Osteocyte (in vitro differentiated cells): Measurements from ENCODE around the gene MANF. TPM values are rescaled to one million over a fixed set of nuclear protein-coding genes. Genes with fewer than 3 reads are reported as not detected.
"Not testable (repeated sequence)": the region's sequence is repeated elsewhere in the genome, so short reads cannot be mapped to it uniquely, and the experiment has no call there.

Source experiments
- DNase-seq: peaks from one replicate; pipeline ENCODE4 v3.0.0; 2021; ENCODE audit warnings: mixed read lengths; ENCODE audit not compliant: unreplicated experiment; ENCODE audit errors: extremely low spot score
- H3K27ac Mint-ChIP-seq: one replicate; pipeline ENCODE4 v1.8.0; 2021; ENCODE audit warnings: mild to moderate bottlenecking, mixed read lengths; ENCODE audit not compliant: unreplicated experiment
- H3K27me3 Mint-ChIP-seq: one replicate; pipeline ENCODE4 v1.8.0; 2021; ENCODE audit warnings: mixed read lengths; ENCODE audit not compliant: unreplicated experiment
- H3K36me3 Mint-ChIP-seq: one replicate; pipeline ENCODE4 v1.8.0; 2021; ENCODE audit warnings: mixed read lengths; ENCODE audit not compliant: unreplicated experiment
- H3K4me1 Mint-ChIP-seq: one replicate; pipeline ENCODE4 v1.8.0; 2021; ENCODE audit warnings: mixed read lengths; ENCODE audit not compliant: unreplicated experiment
- H3K4me3 Mint-ChIP-seq: one replicate; pipeline ENCODE4 v1.8.0; 2021; ENCODE audit warnings: mild to moderate bottlenecking, moderate library complexity, mixed read lengths; ENCODE audit not compliant: unreplicated experiment
- H3K9me3 Mint-ChIP-seq: one replicate; pipeline ENCODE4 v1.8.0; 2021; ENCODE audit warnings: mixed read lengths; ENCODE audit not compliant: unreplicated experiment
- total RNA-seq: library from RNA; stranded (reverse); gene quantifications from 2 replicates; pipeline ENCODE4 v1.2.1, GENCODE V29; 2021
- TF ChIP-seq, protein P1 (sequence below): fragments of 200-600 bp; sonication (generic); IDR thresholded peaks from 2 replicates; pipeline ENCODE4 v1.5.0; 2021; ENCODE audit warnings: antibody characterized with exemption, mild to moderate bottlenecking, moderate library complexity

MANF gene
- total RNA-seq, 1 donor from 2014 or later, result 94.8 TPM

- Mint-ChIP-seq H3K4me3 (peak overlapping the region; percentile 96), H3K27me3 (no peaks in the 10 kb centered on the region), H3K9me3 (no peaks in the 10 kb centered on the region), H3K27ac (peak overlapping the region; percentile 64), H3K36me3 (peaks cover 10% of the 10 kb centered on the region), H3K4me1 (peaks cover 45% of the 10 kb centered on the region)
- TF ChIP-seq, protein P1, sequence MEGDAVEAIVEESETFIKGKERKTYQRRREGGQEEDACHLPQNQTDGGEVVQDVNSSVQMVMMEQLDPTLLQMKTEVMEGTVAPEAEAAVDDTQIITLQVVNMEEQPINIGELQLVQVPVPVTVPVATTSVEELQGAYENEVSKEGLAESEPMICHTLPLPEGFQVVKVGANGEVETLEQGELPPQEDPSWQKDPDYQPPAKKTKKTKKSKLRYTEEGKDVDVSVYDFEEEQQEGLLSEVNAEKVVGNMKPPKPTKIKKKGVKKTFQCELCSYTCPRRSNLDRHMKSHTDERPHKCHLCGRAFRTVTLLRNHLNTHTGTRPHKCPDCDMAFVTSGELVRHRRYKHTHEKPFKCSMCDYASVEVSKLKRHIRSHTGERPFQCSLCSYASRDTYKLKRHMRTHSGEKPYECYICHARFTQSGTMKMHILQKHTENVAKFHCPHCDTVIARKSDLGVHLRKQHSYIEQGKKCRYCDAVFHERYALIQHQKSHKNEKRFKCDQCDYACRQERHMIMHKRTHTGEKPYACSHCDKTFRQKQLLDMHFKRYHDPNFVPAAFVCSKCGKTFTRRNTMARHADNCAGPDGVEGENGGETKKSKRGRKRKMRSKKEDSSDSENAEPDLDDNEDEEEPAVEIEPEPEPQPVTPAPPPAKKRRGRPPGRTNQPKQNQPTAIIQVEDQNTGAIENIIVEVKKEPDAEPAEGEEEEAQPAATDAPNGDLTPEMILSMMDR, result no peak
- no peak for DNase-seq
These were observed 1.2 kb downstream of the MANF start for GRCh38 chr3:51386159-51386851.

GRCh38 chr3:51386852-51387229 lies 1.8 kb downstream of the MANF start:
- no peak for DNase-seq
- Mint-ChIP-seq H3K27me3 (no peaks in the 10 kb centered on the region), H3K4me1 (peaks cover 47% of the 10 kb centered on the region), H3K36me3 (peaks cover 12% of the 10 kb centered on the region), H3K27ac (peak overlapping the region; percentile 64), H3K9me3 (no peaks in the 10 kb centered on the region), H3K4me3 (peak overlapping the region; percentile 96)
- TF ChIP-seq, protein P1, result no peak

GRCh38 chr3:51387281-51387680 lies 2.2 kb downstream of the MANF start:
- not testable (repeated sequence) for H3K27me3 Mint-ChIP-seq, H3K9me3 Mint-ChIP-seq, H3K27ac Mint-ChIP-seq, H3K4me3 Mint-ChIP-seq
- peaks cover 12% of the 10 kb centered on the region for H3K36me3 Mint-ChIP-seq
- peaks cover 47% of the 10 kb centered on the region for H3K4me1 Mint-ChIP-seq
- peak; percentile 34 for DNase-seq

DNA sequence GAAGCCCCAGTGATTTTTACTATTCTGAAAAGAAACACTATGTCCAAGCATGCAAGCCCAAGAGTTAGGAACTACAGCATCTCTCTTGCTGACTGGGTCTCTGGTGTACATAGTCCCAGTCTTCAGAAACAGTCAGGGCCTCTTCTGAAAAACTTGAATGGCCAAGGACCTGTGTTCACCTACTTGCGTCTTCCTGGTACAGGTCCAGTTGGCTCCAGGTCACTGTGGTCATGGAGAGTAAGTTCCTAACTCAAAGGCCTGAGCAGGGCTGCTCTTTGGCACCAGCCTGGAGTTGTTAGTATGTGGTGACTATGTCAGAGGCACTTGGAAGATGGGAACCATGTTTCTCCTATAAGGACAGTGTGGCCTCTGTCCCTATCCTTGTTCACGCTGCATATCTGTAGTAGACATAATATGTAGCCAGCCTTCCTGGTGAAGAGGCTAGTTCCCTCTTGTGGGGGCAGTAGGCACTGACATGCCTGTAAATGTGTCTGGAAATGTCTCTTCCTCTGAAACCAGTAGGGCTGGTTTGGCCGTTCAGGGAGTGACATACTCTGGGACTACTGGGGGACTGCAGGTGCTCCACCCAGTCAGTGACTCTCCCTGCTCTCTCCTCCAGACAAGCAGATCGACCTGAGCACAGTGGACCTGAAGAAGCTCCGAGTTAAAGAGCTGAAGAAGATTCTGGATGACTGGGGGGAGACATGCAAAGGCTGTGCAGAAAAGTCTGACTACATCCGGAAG lies 3.4 kb downstream of the MANF start:
- Mint-ChIP-seq H3K9me3 (no peaks in the 10 kb centered on the region), H3K27ac (no peak overlapping the region), H3K4me1 (peaks cover 52% of the 10 kb centered on the region), H3K4me3 (no peak overlapping the region), H3K27me3 (no peaks in the 10 kb centered on the region), H3K36me3 (peaks cover 19% of the 10 kb centered on the region)
- TF ChIP-seq, protein P1, result peak; percentile 19
- DNase-seq, result peak; percentile 63

GRCh38 chr3:51389423-51390183 lies 4.5 kb downstream of the MANF start:
- H3K4me1 Mint-ChIP-seq, result peaks cover 53% of the 10 kb centered on the region

More at GRCh38 chr3:51389423-51390183, 4.5 kb downstream of the MANF start:
- TF ChIP-seq, protein P1, result peak; percentile 73
- no peak overlapping the region for H3K4me3 Mint-ChIP-seq
- peak overlapping the region; percentile 54 for H3K27ac Mint-ChIP-seq
- peak; percentile 83 for DNase-seq
- H3K9me3 Mint-ChIP-seq, result no peaks in the 10 kb centered on the region
- peaks cover 26% of the 10 kb centered on the region for H3K36me3 Mint-ChIP-seq
- H3K27me3 Mint-ChIP-seq, result no peaks in the 10 kb centered on the region
